MV-4-11 (cell line): ENCODE measurements around the gene CEBPG.

Experiments
- DNase-seq: peaks from one replicate; lab custom pipeline; 2025; lab: John Stamatoyannopoulos, UW

The CEBPG gene

GRCh38 chr19:33373453-33374235, at the start of gene CEBPG:
Gene CEBPG (plus strand): TSS chr19:33373709. CDS start chr19:33379240, 5,531 bp downstream.
- DNase-seq: peak; percentile 89

- no peak for DNase-seq
Observed at GRCh38 chr19:33324628-33325027, 48.9 kb upstream of the CEBPG start.

- DNase-seq: no peak
Observed at GRCh38 chr19:33325920-33326319, 47.6 kb upstream of the CEBPG start.

- no peak for DNase-seq
Observed at GRCh38 chr19:33329060-33329459, 44.4 kb upstream of the CEBPG start.

GRCh38 chr19:33329736-33330135, 43.8 kb upstream of the CEBPG start:
- DNase-seq: peak; percentile 81

- peak; percentile 99 for DNase-seq
Observed at GRCh38 chr19:33332248-33332647, 41.3 kb upstream of the CEBPG start.

GRCh38 chr19:33333151-33333550, 40.4 kb upstream of the CEBPG start:
- DNase-seq: no peak

- DNase-seq: peak; percentile 47
Observed at GRCh38 chr19:33333642-33334041, 39.9 kb upstream of the CEBPG start.

- DNase-seq: no peak
Observed at GRCh38 chr19:33334271-33334670, 39.2 kb upstream of the CEBPG start.

GRCh38 chr19:33335446-33335845, 38.1 kb upstream of the CEBPG start:
- no peak for DNase-seq

GRCh38 chr19:33339016-33339984, 34.2 kb upstream of the CEBPG start:
- peak; percentile 32 for DNase-seq

GRCh38 chr19:33340991-33341390, 32.5 kb upstream of the CEBPG start:
- DNase-seq: no peak

GRCh38 chr19:33343301-33343700, 30.2 kb upstream of the CEBPG start:
- DNase-seq: no peak

- DNase-seq: no peak
Observed at GRCh38 chr19:33343859-33344572, 29.5 kb upstream of the CEBPG start.

GRCh38 chr19:33344573-33344925, 29.0 kb upstream of the CEBPG start:
- DNase-seq: no peak

- no peak for DNase-seq
Observed at GRCh38 chr19:33345163-33345562, 28.3 kb upstream of the CEBPG start.

- DNase-seq: no peak
Observed at GRCh38 chr19:33346665-33347064, 26.8 kb upstream of the CEBPG start.

GRCh38 chr19:33347300-33347699, 26.2 kb upstream of the CEBPG start:
- DNase-seq: no peak

GRCh38 chr19:33348301-33349010, 25.1 kb upstream of the CEBPG start:
- no peak for DNase-seq

- DNase-seq: no peak
Observed at GRCh38 chr19:33349319-33350289, 23.9 kb upstream of the CEBPG start.
